ENCODE data around the gene BBOF1.

GRCh38 chr14:73977896-73978295 is 41.3 kb upstream of the BBOF1 start:
- TF ChIP-seq CTCF (IDR thresholded peaks at IDR 0.05; ENCODE audit: control extremely low read depth in 1 of 3, insufficient read depth in 1 of 3, low read depth in 1 of 3, low read length in 3 of 3) (no peak), RXRA (IDR thresholded peaks at IDR 0.05; ENCODE audit: insufficient read depth, low read depth, low read length) (no peak), EP300 (IDR thresholded peaks at IDR 0.05; ENCODE audit: borderline replicate concordance in 1 of 2, low read depth in 2 of 2, low read length in 2 of 2) (no peak)
